Fibroblast of villous mesenchyme (primary cell): Measurements from ENCODE around the gene SORBS1. TPM values are rescaled to one million over a fixed set of nuclear protein-coding genes. Genes with fewer than 3 reads are reported as not detected.
A peak's percentile ranks its signal among the peaks of the same experiment; 100 is the strongest.

Experiments
- DNase-seq: peaks from one replicate; pipeline ENCODE4 v3.0.0-alpha.2; 2010; ENCODE audit warnings: low read depth
- H3K4me3 ChIP-seq: 2 replicates; pipeline ENCODE4 v1.5.1; 2011; ENCODE audit warnings: low read depth, mild to moderate bottlenecking, low read length
- CTCF ChIP-seq: IDR thresholded peaks from 2 replicates; pipeline ENCODE4 v1.5.1; 2012; ENCODE audit warnings: low read depth, mild to moderate bottlenecking, low read length; ENCODE audit not compliant: insufficient read depth
- total RNA-seq: library from RNA; depleted of rRNA; stranded (reverse); fragments of >200 nt; gene quantifications from 2 replicates; pipeline ENCODE4 v1.2.3, GENCODE V29; 2012

SORBS1 gene
- total RNA-seq, 1 donor = 8.2 TPM

- TF ChIP-seq CTCF = no peak
- DNase-seq = no peak
- H3K4me3 ChIP-seq = no peak overlapping the region
Measured at GRCh38 chr10:95339863-95340262, 221.3 kb downstream of the SORBS1 start.

- no peak for TF ChIP-seq CTCF
- no peak for DNase-seq
- no peak overlapping the region for H3K4me3 ChIP-seq
Measured at GRCh38 chr10:95337423-95338160, 223.6 kb downstream of the SORBS1 start.

- no peak for TF ChIP-seq CTCF
- H3K4me3 ChIP-seq = no peak overlapping the region
- no peak for DNase-seq
Measured at GRCh38 chr10:95336702-95337101, 224.5 kb downstream of the SORBS1 start.

- no peak for TF ChIP-seq CTCF
- H3K4me3 ChIP-seq = no peak overlapping the region
- DNase-seq = no peak
Measured at GRCh38 chr10:95335933-95336699, 225.1 kb downstream of the SORBS1 start.

GRCh38 chr10:95334805-95335144 is 226.4 kb downstream of the SORBS1 start:
- no peak for TF ChIP-seq CTCF
- peak; percentile 35 for DNase-seq
- H3K4me3 ChIP-seq = no peak overlapping the region

- no peak overlapping the region for H3K4me3 ChIP-seq
- no peak for TF ChIP-seq CTCF
- DNase-seq = peak; percentile 95
Measured at GRCh38 chr10:95333997-95334804, 227.0 kb downstream of the SORBS1 start.
